HG02885 (cell line): Measurements from ENCODE around the gene TPPP2.

ENCODE experiments used
- ATAC-seq: cut with Tn5 transposase; IDR thresholded peaks from one replicate; pipeline ENCODE4 v1.9.1; 2021; ENCODE audit warnings: mild to moderate bottlenecking; ENCODE audit not compliant: unreplicated experiment, poor library complexity

The TPPP2 gene

DNA sequence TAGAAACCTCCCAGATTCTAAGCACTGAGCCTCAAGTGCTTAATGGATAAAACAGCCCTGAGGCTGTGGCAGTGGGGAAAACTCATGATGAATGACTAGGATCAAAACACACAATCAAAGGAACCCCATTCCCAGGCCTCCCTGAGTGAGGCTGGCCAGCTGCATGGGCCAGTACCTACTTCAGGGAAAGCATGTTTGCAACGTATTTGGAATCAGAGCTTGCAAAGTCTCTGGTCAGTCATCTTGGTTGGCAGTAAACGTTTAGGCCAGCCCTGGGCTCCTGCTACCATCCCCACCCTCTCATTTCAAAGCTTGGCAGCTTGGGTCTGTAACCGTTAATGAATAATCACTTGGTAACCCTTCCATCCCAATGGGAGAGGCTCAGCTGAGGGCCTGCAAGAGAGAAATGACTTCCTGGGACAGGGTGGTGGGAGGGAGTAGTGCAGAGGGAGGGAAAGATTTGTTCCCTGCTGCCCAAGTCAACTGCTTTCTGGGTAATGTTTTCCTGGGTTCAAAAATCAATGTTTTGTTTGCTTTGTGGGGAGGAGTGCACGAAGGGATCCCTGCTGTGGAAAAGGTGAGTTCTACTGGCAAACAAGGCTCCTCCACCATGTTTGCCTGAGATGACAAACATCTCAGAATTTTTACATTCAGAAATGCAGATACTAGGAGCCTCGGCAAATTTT lies 25.6 kb downstream of the TPPP2 start:
- no peak for ATAC-seq

DNA sequence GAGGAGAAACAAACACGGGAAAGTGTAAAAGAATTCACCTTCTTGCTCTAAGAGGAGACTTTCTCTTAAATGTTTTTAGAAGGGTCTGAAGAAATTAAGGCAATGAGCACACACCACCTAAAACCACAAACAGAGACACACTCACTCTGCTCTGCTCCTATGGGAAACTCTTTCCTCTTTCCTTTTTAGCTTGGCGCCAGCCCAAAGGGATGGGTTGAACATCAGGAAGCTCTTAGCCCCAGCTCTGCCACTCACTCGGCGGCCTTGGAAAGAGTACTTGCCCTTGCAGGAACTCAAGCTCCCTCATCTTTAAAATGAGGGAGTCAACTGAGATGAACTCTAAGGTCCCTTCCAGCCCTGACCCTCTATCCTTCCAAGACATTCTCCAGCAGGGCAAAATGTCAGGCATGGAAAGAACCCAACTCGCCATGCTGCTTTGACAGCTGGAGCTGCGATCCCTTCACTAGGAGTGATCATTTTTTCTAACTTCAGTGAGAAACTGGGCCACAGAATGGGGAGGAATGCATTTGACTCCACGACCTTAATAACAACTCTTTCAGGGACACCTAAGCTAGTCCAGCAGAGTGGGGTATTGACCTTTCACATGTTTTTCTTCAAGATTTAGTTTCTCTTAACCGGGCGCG lies 26.6 kb downstream of the TPPP2 start:
- ATAC-seq = no peak

DNA sequence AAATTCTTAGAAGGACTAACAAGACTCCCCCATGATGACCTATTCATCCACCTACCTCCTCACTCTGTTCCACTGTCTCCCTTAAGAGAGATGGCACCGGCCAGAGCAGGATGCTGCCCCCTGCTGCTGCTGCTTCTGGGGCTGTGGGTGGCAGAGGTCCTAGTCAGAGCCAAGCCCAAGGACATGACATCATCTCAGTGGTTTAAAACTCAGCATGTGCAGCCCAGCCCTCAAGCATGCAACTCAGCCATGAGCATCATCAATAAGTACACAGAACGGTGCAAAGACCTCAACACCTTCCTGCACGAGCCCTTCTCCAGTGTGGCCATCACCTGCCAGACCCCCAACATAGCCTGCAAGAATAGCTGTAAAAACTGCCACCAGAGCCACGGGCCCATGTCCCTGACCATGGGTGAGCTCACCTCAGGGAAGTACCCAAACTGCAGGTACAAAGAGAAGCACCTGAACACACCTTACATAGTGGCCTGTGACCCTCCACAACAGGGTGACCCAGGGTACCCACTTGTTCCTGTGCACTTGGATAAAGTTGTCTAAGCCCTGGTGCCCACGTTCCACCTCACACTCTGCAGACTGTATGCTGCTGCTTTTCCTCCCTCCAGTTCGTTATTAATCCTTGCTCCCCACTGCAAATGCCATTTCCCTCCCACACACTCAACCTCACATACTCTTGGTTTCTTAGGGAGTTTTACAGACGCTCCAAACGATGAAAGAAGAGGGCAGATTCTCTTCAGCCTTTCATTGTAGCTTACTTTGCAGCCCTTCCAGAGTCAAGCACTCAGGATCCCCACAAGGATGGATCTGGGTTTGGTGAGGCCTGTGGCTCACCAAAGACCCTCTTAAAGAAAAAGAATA lies 28.0 kb downstream of the TPPP2 start, which contains the start of gene RNASE8:
TSS of gene RNASE8 (plus strand) at position 20 of the 873 bp plus-strand sequence. CDS start at position 91, 71 bp downstream.
- ATAC-seq = no peak

DNA sequence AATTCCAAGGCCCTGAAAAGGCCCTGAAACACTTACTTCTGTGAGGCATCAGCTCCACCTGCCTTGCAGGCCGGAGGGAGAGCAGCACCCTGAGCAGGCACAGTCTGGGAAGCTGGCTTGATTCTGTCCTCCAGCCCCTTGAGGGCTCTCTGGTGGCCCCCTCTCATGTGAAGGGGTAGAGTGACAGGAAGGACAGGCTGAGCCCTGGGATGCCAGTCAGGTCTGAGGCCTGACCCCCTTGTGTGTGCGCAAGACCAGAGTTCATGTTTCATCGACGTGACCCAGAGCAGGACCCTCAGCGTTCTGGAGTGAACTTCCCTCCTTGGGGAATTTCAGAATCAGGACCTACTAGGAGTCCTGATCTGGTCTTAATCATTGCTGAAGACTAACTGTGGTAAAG lies 28.9 kb downstream of the TPPP2 start:
- no peak for ATAC-seq

DNA sequence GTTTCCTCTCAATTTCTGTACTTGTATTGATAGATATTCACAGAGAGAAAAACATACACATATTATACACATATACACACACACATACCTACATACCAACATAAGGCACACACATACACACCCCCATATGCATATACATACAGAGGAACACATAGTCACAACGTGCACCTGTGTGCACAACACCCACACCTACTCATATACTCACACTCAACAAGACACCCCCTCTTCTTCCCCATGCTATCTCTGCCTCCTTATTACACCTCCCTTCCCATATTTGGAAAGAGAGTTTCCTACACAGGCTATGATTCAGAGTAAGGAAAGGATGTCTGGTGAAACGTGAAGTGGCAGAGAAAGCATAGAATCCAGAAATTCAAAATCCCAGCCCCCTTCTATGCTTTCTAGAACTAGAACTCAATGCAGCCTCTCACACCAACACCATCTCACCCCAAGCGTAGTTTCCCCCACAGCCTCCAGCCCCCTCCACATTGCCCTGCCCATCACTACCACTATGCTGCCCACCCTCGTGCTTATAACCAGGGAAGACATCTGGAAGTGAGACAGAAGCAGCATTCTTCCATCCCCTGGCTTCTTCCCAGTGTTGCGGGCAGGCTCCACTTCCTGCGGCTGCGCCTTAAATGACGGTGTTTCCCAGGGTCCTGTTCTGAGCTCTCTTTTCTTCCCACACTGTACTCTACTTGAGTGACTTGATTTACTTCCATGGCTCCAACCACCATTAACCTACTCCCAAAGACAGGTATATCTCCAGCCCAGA lies 30.0 kb downstream of the TPPP2 start:
- ATAC-seq = no peak

DNA sequence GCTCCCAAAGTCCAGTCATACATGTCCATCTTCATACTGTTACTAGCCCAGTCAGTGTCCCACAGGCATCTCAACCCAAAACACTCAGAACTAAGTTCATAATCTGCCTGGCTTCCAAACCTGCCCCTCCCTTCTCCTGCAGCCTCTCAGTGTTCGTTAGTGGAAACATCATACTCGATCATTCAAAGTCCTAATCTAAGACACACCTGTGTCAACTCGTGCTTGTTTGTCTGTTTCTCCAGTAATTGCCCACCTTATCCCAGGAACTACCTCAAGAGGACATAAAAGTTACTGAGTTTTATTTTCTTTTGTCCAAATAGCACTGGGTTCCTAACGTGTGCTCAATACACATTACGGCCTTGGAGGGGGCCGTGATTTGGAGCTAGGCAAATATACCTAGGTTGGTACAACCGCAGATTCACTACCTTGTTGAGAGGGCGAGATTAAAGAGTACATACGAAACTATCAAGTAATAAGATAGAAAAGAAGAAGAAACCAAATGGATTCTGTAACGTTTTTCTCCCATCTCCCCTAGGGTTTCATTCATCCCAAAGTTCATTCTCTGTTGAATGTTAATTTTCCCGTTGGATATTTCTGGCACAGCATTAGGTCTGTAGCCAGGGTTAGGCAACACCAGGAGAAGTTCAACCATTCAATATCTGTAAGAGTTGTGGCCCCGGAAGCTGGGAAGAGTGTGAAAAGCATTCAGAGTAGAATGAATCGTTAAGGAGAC lies 30.8 kb downstream of the TPPP2 start:
- no peak for ATAC-seq

DNA sequence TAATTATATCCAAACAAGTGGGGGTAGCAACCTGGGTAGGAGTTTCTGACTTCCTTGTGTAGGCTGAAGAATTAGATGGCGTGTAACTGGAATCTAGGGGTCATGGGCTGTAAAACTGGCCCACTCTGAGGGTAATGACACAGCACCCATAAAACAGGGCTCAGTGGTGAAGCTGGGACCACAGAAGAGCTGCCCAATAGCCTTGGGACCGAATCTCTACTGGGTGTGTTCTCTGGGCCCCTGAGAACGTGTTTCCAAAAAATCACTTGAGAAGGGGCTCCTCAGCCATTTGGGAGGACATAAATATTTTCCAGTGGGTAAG lies 31.3 kb downstream of the TPPP2 start:
- ATAC-seq = no peak

DNA sequence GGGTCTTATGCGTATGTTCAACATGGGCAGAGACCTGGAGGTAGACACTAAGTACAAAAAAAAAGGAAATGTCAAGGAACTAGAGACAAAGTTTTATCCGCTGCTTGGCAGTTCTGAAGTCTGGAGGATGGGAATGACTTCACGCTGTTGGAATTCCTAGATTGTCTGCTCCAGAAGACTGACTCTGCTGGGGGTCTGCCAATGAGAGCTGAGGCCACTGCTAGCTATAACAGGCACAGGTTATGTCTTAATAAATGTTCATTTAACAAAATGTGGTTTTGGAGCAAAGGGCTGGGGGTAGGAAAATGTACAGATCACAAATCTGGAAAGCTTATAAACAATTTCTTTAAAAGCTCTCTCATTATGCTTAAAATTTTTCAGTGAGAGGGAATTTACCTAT lies 33.5 kb downstream of the TPPP2 start:
- no peak for ATAC-seq

DNA sequence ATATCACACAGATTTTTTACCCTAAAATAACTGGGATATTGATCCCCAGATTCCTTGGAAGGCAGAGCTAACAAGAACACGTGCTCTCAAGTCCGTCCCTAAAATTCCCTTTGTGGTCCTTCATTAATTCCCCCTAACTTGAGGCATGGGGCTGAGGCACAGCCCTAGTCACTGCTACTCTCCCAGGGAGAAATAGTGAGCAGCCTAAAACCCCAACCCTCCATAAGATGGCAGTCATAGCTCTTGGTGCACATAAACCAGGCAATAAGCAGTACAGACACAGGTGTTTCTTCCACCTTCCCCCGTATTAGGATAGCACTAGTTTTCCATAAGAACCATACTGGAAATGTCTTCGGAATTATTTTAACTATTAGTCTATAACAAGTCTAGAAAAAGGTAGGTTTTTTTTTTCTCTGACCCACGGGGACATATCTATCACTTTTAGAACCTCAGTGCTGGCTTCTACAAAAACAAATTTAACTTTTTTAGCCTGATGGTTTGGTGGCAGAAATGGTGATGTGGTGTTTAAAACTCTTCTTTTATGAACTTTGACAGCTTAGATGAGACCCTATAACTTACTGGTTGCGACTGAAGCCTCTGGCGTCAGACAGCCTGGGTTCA lies 37.0 kb downstream of the TPPP2 start:
- ATAC-seq = no peak

DNA sequence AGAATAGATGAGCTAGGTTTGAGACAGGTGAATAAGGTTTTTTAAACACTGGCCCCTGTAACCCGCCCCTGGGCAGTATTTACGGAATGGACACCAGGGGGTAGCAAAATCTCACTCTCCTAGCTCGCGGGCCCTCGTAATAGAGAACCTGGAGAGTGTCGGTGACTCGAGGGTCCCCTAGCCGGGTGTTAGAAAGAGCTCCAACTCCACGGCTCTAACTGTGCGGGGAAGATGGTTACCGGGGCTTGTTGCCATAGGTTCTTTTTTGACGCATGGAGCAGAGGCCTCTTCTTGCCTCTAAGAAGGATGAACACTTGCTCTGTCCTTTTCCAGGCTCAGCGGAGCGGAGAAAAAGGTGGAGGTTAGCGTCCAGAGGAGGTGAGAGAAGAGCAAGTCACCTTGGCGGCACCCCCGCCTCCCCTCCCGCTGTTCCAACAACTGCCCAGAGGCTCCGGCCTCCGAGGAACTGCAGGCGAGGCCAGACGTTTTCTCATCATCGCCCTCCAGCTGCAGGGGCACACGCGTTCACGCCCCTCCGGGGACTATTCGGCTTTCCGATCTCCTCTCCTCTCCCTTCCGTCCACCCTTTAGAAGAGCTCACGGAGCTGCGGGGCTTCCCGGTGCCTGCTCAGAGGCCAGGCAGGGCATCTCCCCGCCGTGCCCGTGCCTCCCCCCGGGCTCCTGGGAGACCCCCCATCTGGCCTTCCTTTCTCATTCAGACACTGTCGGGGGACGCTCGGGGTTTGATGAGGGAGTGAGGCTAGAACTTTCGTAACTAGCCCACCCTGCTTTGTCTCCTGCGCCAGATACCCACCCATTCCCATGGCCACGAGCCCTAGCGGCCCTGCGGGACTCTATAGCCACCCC lies 38.7 kb downstream of the TPPP2 start:
- no peak for ATAC-seq

DNA sequence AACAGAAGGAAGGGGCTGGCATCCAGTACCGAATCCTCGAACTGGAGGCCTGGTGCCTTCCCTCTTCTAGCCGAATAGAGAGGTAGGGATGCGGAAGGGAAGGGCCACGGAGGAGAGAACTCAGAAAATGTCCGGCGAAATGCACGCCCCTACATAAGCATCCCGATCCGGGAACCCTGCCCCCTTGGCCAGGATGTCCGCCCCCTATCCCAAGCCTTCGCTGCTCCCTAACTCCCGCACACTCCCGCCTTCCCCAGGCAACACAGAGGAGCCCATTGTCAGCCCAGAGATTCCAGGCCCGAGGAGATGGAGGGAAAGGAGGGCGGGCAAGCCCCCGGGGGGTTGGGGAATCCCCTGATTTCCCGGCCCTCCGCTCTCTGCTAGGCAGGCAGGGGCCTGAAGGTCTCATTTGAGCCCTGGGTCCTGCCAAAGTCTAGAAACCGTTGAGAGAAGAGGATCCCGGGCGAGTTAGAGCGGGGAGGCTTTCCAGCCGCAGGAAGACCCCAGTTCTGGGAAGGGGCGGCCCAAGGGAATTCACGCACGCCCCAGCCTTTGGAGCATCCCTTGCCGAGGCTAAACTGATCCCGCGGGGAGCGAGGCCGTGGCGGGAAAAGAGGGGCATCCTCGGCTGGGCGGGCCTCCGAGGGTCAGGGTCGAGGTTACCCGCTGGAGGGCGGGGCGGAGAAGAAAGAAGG lies 39.5 kb downstream of the TPPP2 start:
- no peak for ATAC-seq

DNA sequence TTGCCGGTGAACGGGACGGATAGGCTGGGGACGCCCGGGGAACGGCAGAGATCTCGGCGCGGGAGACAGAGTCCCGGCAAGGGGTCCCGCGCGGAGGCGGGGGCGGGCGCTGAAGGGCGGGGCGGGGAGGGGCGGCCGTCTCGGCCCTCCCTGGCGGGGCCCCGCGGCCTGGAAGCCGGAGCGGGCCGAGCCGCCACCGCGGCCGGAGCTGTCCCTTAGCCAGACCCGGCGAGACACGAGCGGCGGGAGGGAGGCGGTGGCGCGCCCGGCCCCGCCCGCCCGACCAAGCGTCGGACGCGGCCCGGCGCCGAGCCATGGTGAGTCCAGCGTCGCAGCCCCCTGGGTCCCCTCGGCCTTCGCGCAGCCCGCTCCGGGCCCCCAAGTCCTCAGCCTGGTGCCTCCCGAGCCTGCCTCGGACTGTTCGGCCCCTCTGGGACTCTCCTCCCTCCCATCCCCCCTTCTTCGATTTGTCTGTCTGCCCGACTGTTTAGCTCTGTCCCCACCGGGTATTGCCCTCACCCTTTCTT lies 40.1 kb downstream of the TPPP2 start, which contains the start of gene ARHGEF40:
TSS of gene ARHGEF40 (plus strand) at position 222 of the 527 bp plus-strand sequence. CDS start at position 315, 93 bp downstream.
- ATAC-seq = no peak

DNA sequence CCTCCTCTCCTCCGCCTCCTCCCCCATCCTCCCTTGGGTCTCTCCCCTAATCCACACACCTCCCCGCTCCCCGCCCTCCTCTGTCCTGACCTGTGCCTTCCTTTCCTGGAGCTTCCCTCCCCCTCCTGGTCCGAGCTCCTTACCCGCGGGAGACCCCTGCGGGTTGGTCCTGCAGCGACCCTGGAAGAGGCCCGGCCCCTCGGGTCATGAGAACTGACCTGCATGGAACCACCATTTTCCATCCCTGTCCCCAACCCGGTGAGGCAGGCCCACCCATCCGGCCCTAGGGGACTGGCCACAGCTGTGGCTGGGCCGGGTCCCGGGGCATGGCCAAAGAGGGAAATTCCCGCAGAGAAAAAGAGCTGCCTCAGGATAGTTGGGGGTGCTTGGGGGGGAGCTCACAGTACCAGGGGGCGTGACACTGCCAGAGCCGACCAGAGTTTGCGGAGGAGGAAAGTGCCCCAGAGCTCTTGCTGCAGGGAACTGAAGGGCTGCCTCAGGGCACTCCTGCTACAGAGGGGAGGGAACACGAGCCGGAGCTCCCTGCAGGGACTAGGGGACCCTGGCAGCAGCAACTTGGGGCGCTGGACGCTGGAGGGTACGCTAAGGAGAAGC lies 40.7 kb downstream of the TPPP2 start:
- peak; percentile 1 for ATAC-seq

DNA sequence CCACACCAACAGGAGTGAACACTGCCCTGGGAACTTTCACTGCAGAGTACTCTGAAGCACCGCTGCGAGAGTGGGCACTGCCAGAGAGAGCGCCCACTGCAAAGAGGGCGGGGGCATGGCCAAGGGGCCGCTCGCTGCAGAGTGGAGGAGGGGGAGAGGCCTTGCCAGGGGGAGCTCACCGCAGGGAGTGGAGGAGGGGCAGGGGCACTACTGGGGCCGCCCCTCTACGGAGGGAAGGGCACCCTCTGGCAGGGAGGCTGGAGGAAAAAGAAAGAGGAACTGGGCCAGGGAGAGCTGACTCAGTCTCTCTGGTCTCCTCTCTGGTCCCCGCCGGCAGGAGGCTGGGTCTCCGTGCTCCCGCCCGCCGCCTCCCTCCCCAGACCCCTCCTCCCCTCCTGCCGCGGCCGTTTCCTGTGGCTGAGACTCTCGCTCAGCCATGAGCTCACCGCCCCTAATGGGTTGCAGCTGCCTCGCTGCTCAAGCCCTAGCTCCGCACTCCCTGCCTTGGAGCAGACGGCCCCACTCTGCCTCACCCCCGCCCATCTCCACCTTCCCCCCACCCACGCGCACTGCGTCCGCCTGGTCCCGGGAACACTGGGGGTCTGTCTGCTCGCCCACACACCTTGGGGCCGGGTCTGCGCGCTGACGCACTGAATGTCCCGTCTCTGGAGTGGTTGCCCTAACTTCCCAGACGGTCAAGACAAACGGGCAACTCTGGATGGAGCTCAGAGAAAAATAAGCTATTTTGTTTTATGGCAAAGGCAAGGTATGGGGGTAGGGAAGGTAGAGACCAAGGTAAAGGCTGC lies 41.4 kb downstream of the TPPP2 start:
- peak; percentile 79 for ATAC-seq

DNA sequence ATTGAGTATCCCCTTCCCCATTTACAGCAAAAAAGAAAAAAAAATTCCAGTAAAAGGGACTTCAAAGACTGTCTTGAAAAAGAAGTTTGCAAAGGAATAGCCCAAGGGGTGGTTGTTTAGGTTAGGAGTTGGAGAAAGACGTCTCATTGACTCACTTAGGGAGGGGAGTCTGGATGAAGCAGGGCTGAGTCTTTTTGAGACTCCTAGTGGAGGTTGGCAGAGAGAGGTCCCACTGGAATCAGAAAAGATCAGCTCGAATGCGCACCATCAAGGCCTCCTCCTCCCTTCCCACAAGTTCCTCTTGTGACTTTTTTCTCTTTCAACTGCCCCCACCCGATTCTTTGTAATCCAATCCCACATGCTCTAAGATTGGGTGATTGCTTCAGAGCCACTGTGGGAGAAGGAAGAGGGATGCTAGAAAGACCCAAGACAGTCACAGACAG lies 42.0 kb downstream of the TPPP2 start:
- ATAC-seq = no peak

DNA sequence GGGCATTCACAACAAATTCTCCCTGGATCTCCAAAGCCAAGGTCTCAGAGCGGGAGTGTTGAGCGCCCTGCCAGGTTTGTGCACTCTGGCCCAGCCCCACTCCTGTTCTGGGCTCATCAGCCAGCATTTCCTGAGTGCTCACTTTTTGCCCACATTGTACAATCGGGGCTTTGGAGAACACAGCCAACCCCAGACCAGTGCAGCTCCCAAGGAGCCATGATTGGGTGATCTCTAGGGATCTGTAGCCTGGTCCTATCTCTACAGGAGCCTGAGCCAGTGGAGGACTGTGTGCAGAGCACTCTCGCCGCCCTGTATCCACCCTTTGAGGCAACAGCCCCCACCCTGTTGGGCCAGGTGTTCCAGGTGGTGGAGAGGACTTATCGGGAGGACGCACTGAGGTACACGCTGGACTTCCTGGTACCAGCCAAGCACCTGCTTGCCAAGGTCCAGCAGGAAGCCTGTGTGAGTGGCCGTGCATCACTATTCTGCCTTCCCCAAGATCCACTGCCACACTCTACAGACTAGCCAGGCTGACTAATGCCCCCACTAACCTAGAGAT lies 42.8 kb downstream of the TPPP2 start:
- ATAC-seq = no peak
